HEK293 (cell line): ENCODE results near the gene CDH24.

ENCODE experiments used
- GLIS1 ChIP-seq: fragments of 450-650 bp; formaldehyde crosslinking; IDR thresholded peaks from 2 replicates; pipeline ENCODE4 v1.5.1; 2016; ENCODE audit warnings: missing biosample characterization, missing genetic modification characterization
- HOXA7 ChIP-seq: sonication (generic); formaldehyde crosslinking; IDR thresholded peaks from 2 replicates; pipeline ENCODE4 v1.8.1; 2022; ENCODE audit warnings: missing genetic modification reagents, borderline replicate concordance
- KLF1 ChIP-seq: fragments of 450-650 bp; formaldehyde crosslinking; IDR thresholded peaks from 2 replicates; pipeline ENCODE4 v1.5.1; 2016; ENCODE audit warnings: missing biosample characterization, missing genetic modification characterization
- REPIN1 ChIP-seq: fragments of 450-650 bp; formaldehyde crosslinking; IDR thresholded peaks from 2 replicates; pipeline ENCODE4 v1.5.1; 2017; ENCODE audit warnings: missing biosample characterization, missing genetic modification characterization, low read depth
- TRIM28 ChIP-seq: IDR thresholded peaks from 2 replicates; pipeline ENCODE4 v1.6.1; 2011; ENCODE audit warnings: low read length, control low read depth, borderline replicate concordance
- WT1 ChIP-seq: fragments of 450-650 bp; formaldehyde crosslinking; IDR thresholded peaks from 2 replicates; pipeline ENCODE4 v1.5.1; 2016; ENCODE audit warnings: missing biosample characterization, missing genetic modification characterization
- ZFHX2 ChIP-seq: fragments of 450-650 bp; formaldehyde crosslinking; conservative IDR thresholded peaks from 2 replicates; pipeline ENCODE4 v1.5.1; 2016; ENCODE audit warnings: missing biosample characterization, missing genetic modification characterization
- ZNF132 ChIP-seq: fragments of 450-650 bp; formaldehyde crosslinking; IDR thresholded peaks from 2 replicates; pipeline ENCODE4 v1.5.1; 2017; ENCODE audit warnings: missing biosample characterization, missing genetic modification characterization, borderline replicate concordance
- ZNF175 ChIP-seq: fragments of 450-650 bp; formaldehyde crosslinking; IDR thresholded peaks from 2 replicates; pipeline ENCODE4 v1.5.1; 2016; ENCODE audit warnings: missing biosample characterization, missing genetic modification characterization
- ZNF2 ChIP-seq: fragments of 450-650 bp; formaldehyde crosslinking; IDR thresholded peaks from 2 replicates; pipeline ENCODE4 v1.5.1; 2016; ENCODE audit warnings: missing biosample characterization, missing genetic modification characterization
- ZNF24 ChIP-seq: fragments of 450-650 bp; formaldehyde crosslinking; IDR thresholded peaks from 2 replicates; pipeline ENCODE4 v1.5.1; 2016; ENCODE audit warnings: missing biosample characterization, missing genetic modification characterization
- ZNF248 ChIP-seq: fragments of 450-650 bp; formaldehyde crosslinking; IDR thresholded peaks from 2 replicates; pipeline ENCODE4 v1.5.1; 2017; ENCODE audit warnings: missing biosample characterization, missing genetic modification characterization
- ZNF266 ChIP-seq: fragments of 450-650 bp; formaldehyde crosslinking; IDR thresholded peaks from 2 replicates; pipeline ENCODE4 v1.5.1; 2016; ENCODE audit warnings: missing biosample characterization, missing genetic modification characterization, low read depth
- ZNF324 ChIP-seq: fragments of 450-650 bp; formaldehyde crosslinking; IDR thresholded peaks from 2 replicates; pipeline ENCODE4 v1.5.1; 2016; ENCODE audit warnings: missing biosample characterization, missing genetic modification characterization
- ZNF366 ChIP-seq: fragments of 450-650 bp; formaldehyde crosslinking; conservative IDR thresholded peaks from 2 replicates; pipeline ENCODE4 v1.5.1; 2016; ENCODE audit warnings: missing biosample characterization, missing genetic modification characterization
- ZNF37A ChIP-seq: fragments of 450-650 bp; IDR thresholded peaks from 2 replicates; pipeline ENCODE4 v1.5.1; 2018; ENCODE audit warnings: missing biosample characterization, missing genetic modification characterization
- ZNF555 ChIP-seq: fragments of 450-650 bp; formaldehyde crosslinking; conservative IDR thresholded peaks from 2 replicates; pipeline ENCODE4 v1.5.1; 2017; ENCODE audit warnings: missing biosample characterization, mild to moderate bottlenecking, missing genetic modification characterization, inconsistent platforms
- ZNF629 ChIP-seq: fragments of 450-650 bp; formaldehyde crosslinking; IDR thresholded peaks from 2 replicates; pipeline ENCODE4 v1.5.1; 2017; ENCODE audit warnings: missing biosample characterization, missing genetic modification characterization
- ZNF664 ChIP-seq: fragments of 450-650 bp; formaldehyde crosslinking; IDR thresholded peaks from 2 replicates; pipeline ENCODE4 v1.5.1; 2016; ENCODE audit warnings: missing biosample characterization, missing genetic modification characterization
- ZNF701 ChIP-seq: fragments of 450-650 bp; formaldehyde crosslinking; IDR thresholded peaks from 2 replicates; pipeline ENCODE4 v1.5.1; 2016; ENCODE audit warnings: missing biosample characterization, missing genetic modification characterization
- ZNF776 ChIP-seq: fragments of 450-650 bp; formaldehyde crosslinking; IDR thresholded peaks from 2 replicates; pipeline ENCODE4 v1.5.0; 2017; ENCODE audit warnings: missing biosample characterization, missing genetic modification characterization, borderline replicate concordance
- ZNF792 ChIP-seq: fragments of 450-650 bp; formaldehyde crosslinking; IDR thresholded peaks from 2 replicates; pipeline ENCODE4 v1.5.1; 2016; ENCODE audit warnings: missing biosample characterization, missing genetic modification characterization
- ZSCAN16 ChIP-seq: fragments of 450-650 bp; formaldehyde crosslinking; IDR thresholded peaks from 2 replicates; pipeline ENCODE4 v1.5.1; 2016; ENCODE audit warnings: missing biosample characterization, missing genetic modification characterization
- TF ChIP-seq, protein P1 (sequence below): fragments of 450-650 bp; formaldehyde crosslinking; IDR thresholded peaks from 2 replicates; pipeline ENCODE4 v1.5.1; 2017; ENCODE audit warnings: missing biosample characterization, missing genetic modification characterization
- TF ChIP-seq, protein P2 (sequence below): fragments of 450-650 bp; formaldehyde crosslinking; IDR thresholded peaks from 2 replicates; pipeline ENCODE4 v1.5.1; 2016; ENCODE audit warnings: missing biosample characterization, missing genetic modification characterization
- TF ChIP-seq, protein P3 (sequence below): fragments of 450-650 bp; formaldehyde crosslinking; IDR thresholded peaks from 2 replicates; pipeline ENCODE4 v1.5.1; 2016; ENCODE audit warnings: missing biosample characterization, missing genetic modification characterization
- TF ChIP-seq, protein P4 (sequence below): fragments of 450-650 bp; formaldehyde crosslinking; IDR thresholded peaks from 2 replicates; pipeline ENCODE4 v1.5.0; 2017; ENCODE audit warnings: missing biosample characterization, missing genetic modification characterization, borderline replicate concordance
- TF ChIP-seq, protein P5 (sequence below): fragments of 450-650 bp; formaldehyde crosslinking; IDR thresholded peaks from 2 replicates; pipeline ENCODE4 v1.5.1; 2016; ENCODE audit warnings: missing biosample characterization, missing genetic modification characterization

CDH24 gene

DNA sequence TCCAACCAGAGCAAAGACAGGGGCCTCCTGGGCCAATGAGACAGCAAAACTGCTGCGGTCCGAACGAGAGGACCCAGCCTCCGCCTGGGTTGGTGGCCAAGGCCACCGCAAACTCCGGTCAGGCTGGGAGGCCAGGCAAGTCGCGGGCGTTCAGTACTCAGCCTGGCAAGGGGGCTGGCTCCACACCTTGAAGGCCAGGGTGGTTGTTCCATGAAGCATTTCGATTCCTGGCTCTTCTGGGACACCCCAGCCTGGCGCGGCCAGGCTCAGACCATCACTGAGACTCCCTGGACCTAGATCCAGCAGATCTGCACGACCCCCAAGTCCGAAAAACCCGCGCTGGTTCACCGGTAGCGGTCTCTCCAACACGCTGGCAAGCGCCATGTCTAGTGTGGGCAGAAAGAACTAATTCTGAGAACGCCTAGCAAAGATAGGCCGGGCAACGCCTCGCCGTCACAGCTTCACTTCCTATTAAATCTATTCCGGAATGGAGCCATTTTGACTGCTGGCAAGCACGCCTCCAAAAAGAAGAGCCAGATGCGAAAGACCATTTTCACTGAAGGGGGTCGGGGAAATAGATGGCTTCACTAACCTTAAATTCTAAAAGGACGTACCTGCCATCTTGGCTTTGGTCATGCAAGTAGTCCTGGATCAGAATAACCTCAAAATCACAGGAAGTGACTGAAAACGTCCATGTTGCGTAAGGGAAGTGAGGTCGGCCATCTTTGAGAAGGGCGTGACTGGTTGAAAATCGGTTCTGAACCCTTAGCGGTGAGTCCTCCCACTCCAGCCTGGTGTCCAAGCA, 22.6 kb downstream of the CDH24 start, which contains the start of gene PSMB5 (continued):
- TF ChIP-seq, protein P1, sequence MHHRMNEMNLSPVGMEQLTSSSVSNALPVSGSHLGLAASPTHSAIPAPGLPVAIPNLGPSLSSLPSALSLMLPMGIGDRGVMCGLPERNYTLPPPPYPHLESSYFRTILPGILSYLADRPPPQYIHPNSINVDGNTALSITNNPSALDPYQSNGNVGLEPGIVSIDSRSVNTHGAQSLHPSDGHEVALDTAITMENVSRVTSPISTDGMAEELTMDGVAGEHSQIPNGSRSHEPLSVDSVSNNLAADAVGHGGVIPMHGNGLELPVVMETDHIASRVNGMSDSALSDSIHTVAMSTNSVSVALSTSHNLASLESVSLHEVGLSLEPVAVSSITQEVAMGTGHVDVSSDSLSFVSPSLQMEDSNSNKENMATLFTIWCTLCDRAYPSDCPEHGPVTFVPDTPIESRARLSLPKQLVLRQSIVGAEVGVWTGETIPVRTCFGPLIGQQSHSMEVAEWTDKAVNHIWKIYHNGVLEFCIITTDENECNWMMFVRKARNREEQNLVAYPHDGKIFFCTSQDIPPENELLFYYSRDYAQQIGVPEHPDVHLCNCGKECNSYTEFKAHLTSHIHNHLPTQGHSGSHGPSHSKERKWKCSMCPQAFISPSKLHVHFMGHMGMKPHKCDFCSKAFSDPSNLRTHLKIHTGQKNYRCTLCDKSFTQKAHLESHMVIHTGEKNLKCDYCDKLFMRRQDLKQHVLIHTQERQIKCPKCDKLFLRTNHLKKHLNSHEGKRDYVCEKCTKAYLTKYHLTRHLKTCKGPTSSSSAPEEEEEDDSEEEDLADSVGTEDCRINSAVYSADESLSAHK (tag by site-specific recombination): no peak
- TF ChIP-seq ZSCAN16 (tag by site-specific recombination): no peak
- peak; percentile 38; the same call in 1 of the 2 replicates for TF ChIP-seq ZFHX2 (tag by site-specific recombination)
- TF ChIP-seq WT1: no peak
- no peak for TF ChIP-seq ZNF37A (tag by site-specific recombination)
- TF ChIP-seq, protein P2, sequence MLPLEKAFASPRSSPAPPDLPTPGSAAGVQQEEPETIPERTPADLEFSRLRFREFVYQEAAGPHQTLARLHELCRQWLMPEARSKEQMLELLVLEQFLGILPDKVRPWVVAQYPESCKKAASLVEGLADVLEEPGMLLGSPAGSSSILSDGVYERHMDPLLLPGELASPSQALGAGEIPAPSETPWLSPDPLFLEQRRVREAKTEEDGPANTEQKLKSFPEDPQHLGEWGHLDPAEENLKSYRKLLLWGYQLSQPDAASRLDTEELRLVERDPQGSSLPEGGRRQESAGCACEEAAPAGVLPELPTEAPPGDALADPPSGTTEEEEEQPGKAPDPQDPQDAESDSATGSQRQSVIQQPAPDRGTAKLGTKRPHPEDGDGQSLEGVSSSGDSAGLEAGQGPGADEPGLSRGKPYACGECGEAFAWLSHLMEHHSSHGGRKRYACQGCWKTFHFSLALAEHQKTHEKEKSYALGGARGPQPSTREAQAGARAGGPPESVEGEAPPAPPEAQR (tag by site-specific recombination): no peak
- no peak for TF ChIP-seq ZNF664 (tag by site-specific recombination)
- TF ChIP-seq ZNF2 (tag by site-specific recombination): 0 out of 2 replicates have a peak, but pooled peaks have one; percentile 51
- no peak for TF ChIP-seq HOXA7 (CRISPR knock-in tag)
- no peak for TF ChIP-seq ZNF248
- TF ChIP-seq ZNF776 (tag by site-specific recombination): no peak
- TF ChIP-seq ZNF555 (tag by site-specific recombination): no peak
- TF ChIP-seq, protein P3, sequence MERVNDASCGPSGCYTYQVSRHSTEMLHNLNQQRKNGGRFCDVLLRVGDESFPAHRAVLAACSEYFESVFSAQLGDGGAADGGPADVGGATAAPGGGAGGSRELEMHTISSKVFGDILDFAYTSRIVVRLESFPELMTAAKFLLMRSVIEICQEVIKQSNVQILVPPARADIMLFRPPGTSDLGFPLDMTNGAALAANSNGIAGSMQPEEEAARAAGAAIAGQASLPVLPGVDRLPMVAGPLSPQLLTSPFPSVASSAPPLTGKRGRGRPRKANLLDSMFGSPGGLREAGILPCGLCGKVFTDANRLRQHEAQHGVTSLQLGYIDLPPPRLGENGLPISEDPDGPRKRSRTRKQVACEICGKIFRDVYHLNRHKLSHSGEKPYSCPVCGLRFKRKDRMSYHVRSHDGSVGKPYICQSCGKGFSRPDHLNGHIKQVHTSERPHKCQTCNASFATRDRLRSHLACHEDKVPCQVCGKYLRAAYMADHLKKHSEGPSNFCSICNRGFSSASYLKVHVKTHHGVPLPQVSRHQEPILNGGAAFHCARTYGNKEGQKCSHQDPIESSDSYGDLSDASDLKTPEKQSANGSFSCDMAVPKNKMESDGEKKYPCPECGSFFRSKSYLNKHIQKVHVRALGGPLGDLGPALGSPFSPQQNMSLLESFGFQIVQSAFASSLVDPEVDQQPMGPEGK: peak; percentile 33; the same call in 1 of the 2 replicates
- no peak for TF ChIP-seq REPIN1 (tag by site-specific recombination)
- TF ChIP-seq, protein P4, sequence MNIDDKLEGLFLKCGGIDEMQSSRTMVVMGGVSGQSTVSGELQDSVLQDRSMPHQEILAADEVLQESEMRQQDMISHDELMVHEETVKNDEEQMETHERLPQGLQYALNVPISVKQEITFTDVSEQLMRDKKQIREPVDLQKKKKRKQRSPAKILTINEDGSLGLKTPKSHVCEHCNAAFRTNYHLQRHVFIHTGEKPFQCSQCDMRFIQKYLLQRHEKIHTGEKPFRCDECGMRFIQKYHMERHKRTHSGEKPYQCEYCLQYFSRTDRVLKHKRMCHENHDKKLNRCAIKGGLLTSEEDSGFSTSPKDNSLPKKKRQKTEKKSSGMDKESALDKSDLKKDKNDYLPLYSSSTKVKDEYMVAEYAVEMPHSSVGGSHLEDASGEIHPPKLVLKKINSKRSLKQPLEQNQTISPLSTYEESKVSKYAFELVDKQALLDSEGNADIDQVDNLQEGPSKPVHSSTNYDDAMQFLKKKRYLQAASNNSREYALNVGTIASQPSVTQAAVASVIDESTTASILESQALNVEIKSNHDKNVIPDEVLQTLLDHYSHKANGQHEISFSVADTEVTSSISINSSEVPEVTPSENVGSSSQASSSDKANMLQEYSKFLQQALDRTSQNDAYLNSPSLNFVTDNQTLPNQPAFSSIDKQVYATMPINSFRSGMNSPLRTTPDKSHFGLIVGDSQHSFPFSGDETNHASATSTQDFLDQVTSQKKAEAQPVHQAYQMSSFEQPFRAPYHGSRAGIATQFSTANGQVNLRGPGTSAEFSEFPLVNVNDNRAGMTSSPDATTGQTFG (tag by site-specific recombination): no peak
- peak; percentile 98 for TF ChIP-seq ZNF629
- no peak for TF ChIP-seq ZNF792
- TF ChIP-seq KLF1 (tag by site-specific recombination): no peak
- no peak for TF ChIP-seq ZNF366
- TF ChIP-seq ZNF266: no peak
- TF ChIP-seq, protein P5, sequence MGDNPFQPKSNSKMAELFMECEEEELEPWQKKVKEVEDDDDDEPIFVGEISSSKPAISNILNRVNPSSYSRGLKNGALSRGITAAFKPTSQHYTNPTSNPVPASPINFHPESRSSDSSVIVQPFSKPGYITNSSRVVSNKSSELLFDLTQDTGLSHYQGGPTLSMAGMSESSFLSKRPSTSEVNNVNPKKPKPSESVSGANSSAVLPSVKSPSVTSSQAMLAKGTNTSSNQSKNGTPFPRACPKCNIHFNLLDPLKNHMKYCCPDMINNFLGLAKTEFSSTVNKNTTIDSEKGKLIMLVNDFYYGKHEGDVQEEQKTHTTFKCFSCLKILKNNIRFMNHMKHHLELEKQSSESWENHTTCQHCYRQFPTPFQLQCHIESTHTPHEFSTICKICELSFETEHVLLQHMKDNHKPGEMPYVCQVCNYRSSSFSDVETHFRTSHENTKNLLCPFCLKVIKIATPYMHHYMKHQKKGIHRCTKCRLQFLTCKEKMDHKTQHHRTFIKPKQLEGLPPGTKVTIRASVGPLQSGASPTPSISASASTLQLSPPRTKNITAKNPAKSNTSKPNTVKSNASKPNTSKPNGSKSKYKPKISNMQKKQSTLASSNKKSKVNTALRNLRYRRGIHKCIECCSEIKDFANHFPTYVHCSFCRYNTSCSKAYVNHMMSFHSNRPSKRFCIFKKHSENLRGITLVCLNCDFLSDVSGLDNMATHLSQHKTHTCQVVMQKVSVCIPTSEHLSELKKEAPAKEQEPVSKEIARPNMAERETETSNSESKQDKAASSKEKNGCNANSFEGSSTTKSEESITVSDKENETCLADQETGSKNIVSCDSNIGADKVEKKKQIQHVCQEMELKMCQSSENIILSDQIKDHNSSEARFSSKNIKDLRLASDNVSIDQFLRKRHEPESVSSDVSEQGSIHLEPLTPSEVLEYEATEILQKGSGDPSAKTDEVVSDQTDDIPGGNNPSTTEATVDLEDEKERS (tag by site-specific recombination): no peak
- peak; percentile 33; the same call in 1 of the 2 replicates for TF ChIP-seq ZNF24 (tag by site-specific recombination)
- TF ChIP-seq ZNF175 (tag by site-specific recombination): no peak
- peak; percentile 61; the same call in 1 of the 2 replicates for TF ChIP-seq TRIM28
- TF ChIP-seq ZNF324 (tag by site-specific recombination): peak; percentile 46
- TF ChIP-seq GLIS1 (tag by site-specific recombination): no peak; the same call in 1 of the 2 replicates
- TF ChIP-seq ZNF132: no peak
- no peak for TF ChIP-seq ZNF701
